PC-9 (cell line): ENCODE measurements around the gene SERPINB13.
"Not testable (repeated sequence)": the region's sequence is repeated elsewhere in the genome, so short reads cannot be mapped to it uniquely, and the experiment has no call there.

Experiments used
- EZH2 ChIP-seq: fragments of 200-600 bp; sonication (generic); IDR thresholded peaks from 2 replicates; pipeline ENCODE4 v1.8.0; 2017; ENCODE audit warnings: antibody characterized with exemption, low read depth
- TF ChIP-seq, protein P1 (sequence below): fragments of 200-600 bp; sonication (generic); conservative IDR thresholded peaks from 2 replicates; pipeline ENCODE4 v1.6.1; 2017; ENCODE audit warnings: mixed run types, antibody characterized with exemption, mild to moderate bottlenecking, moderate library complexity

DNA sequence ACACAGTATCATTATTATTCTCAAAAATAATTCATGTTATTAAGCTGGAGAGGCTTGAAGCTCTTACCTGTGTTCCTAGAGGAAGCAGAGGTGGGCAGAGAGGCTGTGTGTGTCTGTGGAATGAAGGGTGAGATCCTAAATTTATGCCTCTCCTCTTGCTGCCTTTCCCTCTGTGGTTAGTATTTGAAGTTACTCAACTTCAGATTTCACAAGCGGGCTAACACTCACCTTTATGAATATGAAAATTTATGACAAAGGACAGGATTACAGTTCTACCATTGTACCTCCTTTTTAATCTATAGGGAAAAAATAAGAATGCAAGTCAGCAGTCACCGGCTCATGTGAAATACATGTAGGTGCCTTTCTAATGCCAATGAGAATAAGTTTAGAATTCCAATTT lies 57.0 kb downstream of the SERPINB13 start, which contains the start of gene SERPINB4:
- TF ChIP-seq, protein P1, sequence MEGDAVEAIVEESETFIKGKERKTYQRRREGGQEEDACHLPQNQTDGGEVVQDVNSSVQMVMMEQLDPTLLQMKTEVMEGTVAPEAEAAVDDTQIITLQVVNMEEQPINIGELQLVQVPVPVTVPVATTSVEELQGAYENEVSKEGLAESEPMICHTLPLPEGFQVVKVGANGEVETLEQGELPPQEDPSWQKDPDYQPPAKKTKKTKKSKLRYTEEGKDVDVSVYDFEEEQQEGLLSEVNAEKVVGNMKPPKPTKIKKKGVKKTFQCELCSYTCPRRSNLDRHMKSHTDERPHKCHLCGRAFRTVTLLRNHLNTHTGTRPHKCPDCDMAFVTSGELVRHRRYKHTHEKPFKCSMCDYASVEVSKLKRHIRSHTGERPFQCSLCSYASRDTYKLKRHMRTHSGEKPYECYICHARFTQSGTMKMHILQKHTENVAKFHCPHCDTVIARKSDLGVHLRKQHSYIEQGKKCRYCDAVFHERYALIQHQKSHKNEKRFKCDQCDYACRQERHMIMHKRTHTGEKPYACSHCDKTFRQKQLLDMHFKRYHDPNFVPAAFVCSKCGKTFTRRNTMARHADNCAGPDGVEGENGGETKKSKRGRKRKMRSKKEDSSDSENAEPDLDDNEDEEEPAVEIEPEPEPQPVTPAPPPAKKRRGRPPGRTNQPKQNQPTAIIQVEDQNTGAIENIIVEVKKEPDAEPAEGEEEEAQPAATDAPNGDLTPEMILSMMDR, result not testable (repeated sequence)
- TF ChIP-seq EZH2, result not testable (repeated sequence)
